GM19351 (cell line): ENCODE data around the gene DGCR2.
"Not testable (repeated sequence)": the region's sequence is repeated elsewhere in the genome, so short reads cannot be mapped to it uniquely, and the experiment has no call there.

Source experiments
- ATAC-seq: cut with Tn5 transposase; IDR thresholded peaks from one replicate; pipeline ENCODE4 v1.9.1; 2021; ENCODE audit warnings: mild to moderate bottlenecking, moderate library complexity; ENCODE audit not compliant: unreplicated experiment

DGCR2 gene

DNA sequence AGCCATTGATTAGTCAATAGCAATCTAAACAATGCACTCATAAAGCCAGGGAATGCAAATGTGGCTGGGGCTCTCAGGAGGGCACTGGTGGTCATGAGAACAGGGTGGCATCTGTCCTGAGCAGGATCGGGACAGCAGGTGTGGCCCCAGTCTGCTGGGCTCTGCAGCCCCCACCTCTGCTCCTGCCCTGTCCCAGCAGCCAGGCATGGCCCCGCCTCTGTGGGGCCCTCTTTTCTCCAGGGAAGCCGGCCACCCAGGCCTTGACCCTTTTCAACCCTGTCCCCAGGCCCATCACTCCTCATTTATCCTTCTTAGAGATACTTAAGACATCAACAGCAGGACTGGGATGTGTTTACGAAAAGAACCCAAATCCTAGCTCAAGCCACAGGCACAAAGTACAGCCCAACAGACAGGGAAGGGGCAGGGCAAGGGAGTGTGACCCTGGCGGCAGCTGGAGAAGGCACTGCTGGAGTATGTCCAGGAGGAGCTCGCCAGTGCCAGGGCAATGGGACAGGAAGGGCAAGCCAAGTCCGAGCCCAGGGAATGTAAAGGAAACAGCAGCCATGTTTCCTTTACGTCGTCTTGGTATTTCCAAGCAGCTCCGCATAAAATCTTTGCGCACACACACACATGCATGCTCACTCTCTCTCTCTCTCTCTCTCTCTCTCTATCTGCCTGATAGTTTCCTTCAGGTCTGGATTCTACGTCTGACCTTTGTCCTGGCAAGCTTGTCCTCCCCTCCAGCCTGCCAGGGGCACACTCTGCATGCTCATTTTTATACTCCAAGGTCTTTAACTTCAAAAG lies 59.9 kb downstream of the DGCR2 start:
- ATAC-seq, result no peak

DNA sequence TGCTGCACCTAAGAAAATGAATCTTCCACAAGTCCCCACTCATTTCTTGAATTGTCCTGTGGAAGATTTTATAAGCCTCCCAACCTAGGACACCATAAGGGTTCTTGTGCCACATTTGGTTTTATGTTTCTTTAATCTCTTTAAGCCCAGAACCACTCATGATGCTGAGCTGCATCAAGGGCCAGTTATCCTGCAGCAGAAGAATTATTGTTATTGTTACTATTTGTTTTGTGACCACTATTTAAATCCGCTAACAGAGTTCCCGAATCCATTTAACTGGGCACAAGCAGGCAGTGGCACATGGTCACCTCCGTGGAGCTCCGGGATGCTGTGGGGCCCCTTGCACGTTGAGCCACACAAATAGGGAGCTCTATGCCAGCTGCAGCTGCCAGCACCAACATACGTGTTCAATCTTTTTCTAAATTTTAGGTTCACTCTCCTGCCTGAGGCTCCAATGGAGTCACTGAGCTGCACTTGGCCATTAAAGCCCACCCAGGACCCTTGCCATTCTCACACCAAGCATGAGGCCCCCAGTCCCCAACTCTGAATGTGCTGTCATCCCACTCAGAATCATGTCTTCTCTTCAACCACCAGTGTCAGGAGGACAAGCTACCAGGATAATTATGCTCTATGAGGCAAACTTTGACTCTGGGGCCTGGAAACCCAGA lies 60.6 kb downstream of the DGCR2 start:
- ATAC-seq, result no peak

DNA sequence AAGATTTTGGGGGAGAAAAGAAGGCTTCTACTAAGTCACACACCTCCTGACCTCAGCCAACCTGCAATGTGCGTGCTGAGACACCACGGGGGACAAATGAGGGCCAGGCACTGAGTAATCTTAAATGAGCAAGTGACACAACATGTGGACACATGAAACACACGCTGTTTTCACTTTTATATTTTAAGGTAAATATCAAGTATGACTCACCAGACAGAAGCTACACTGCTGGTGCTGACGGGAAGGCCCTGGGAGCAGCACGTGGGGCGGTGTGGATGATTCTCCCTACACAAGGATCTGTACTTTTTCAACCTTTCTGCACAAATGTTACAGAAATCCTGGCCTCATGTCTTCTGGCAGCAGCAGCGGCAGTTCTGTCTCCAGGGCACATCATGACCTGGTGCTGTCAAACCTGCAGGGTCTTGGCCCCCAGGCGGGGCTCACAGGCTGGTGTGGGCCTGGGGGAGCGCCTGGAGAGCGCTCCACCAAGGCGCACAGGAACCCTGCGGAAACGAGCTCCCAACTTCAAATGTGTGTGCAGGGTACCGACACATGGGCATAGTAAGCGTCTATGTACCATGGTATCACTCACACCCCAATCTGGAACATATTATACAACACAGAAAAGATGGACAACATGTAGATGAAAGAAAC lies 61.7 kb downstream of the DGCR2 start:
- no peak for ATAC-seq

DNA sequence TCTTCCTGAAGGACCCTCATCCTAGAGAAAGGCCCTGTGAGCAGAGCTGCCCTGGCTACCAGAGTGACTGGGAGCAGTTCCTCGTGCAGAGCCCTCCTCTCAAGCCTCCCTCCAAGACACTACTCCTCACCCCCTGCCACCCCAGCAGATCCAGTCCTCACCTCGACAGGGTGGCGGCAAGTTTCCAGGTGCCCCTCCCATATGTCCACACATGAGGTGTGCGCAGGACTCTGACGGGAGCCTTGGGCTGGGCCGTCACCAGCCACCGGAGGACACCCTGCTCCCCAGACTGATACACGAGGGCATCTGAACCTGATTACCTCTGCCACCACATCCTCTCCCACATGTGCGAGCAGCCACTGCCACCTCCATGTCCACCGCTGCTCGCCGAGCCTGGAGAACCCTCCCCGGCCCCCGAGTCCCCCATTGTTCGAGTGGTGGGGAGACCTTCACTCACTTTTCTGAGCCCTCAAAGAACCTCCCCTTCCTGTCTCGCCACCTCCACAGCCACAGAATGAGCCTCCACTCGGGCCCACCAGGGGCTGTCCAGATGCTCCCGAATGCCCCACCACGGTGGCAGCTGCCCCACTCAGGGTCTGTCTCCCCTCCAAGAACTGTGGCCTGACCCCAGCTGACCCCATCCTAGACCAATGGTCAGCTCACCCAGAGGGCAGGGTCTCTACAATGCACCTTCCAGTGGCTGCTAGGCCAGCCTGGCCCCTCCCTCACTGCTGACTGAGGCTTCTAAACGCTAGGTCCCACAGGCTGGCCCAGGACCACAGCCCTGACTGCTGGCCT lies 62.5 kb downstream of the DGCR2 start:
- ATAC-seq, result no peak

DNA sequence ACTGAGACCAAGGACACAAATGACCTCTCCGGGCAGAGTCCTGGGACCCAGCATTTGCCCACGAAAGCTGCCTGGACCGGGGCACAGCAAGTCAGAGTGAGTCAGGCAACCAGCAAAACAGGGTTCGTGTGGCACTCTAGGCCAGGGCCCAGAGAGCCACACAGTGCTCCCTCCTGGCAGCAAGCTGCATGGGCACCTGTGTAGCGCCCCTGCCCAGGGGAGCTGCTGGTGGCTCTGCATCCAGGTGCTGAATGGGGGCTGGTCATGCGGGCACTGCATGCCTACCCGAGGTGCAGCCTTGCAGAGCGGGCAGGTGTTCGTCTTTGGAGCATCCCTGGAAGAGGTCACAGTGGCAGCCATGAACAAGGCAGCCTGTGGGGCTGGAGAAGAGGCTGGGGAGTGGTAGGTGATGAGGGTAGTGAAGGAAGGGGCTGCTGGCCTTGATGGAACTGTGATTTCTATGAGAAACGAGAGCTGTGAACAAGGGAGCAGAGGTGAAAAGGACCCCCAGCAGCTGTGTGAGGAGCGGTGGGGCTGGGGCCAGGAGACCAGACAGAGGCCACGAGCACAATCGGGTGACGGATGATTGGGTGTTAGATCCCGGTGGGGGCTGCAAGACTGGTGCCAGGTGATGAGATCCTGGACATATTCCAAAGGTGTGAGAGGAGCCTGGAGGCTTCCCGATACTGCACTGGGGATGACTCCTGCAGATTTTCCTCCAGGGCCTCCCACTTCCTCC lies 63.3 kb downstream of the DGCR2 start:
- no peak for ATAC-seq

DNA sequence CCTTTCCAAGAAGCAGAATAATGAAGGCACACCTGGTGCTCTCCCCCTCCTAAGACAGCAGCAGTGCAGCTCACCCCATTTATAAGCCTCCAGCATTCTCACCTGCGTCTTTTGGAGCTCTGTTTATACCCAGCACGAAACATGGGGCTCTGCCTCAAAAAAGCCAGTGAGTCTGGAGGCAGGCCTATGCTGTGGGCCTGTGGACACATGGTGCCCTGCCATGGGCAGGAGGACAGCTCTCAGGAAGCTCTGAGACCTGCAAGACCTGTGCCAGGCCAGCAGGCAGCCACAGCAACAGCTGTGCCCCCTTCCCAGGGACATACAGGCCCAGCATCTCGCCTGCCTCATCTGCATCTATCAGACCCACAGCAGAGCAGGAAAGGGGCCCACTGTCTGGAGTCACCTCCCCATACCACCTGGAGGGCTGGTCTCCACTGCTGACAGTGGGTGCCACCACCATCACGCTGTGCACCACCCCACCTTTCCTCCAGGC lies 64.2 kb downstream of the DGCR2 start:
- ATAC-seq, result no peak

DNA sequence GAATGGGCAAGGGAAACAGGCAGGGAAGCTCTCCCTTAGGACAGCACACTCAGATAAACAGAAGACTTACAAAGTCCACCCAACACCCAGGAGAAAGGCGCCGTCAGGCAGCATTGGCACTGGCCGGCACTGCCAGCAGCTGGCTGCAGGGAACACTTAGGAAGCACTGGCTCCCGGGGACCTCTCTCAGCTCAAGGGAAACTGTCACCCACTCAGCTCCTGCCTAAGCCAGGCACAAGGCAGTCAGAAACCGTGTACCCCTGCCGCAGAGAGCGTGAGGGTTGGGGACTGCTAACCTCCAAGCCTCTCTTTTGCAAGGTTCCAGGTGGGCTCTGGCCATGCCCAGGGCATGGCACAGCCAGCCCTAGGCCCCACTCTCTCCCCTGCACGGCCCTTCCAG lies 64.7 kb downstream of the DGCR2 start:
- no peak for ATAC-seq

DNA sequence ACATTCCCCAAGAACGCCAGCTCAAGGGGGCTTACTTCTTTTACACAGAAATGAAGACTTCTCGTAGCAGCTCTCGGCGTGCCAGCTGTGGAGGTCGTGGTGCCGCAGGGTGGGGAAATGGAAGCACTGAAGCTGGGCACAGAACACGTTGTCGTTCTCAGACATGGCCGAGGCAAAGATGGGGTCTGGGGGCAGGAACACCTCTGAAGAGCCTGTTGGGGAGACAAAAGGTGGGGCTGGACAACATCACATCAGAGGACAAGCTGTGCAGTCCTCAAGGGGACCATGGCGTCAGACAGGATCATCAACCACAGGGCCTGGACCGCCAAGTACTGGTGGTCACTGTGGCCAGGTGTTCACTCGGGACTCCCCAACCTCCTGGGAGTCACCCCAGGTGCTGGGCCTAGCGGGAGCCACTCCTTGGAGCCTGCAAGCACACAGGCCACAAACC lies 65.2 kb downstream of the DGCR2 start:
- no peak for ATAC-seq

DNA sequence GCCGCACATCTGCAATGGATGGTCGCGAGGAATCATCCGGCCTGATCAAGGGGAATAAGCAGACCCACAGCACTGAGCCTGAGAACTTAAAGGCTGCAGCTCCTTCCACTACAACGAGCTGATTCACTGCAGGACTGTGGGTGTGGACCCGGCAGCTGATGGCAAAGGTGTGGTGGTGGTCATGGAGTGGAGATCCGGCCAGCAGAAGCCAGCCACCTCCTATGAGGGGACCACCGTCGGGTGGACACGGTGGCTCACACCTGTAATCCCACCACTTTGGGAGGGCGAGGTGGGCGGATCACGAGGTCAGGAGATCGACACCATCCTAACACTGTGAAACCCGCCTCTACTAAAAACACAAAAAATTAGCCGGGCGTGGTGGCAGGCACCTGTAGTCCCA lies 66.4 kb downstream of the DGCR2 start:
- ATAC-seq, result no peak

DNA sequence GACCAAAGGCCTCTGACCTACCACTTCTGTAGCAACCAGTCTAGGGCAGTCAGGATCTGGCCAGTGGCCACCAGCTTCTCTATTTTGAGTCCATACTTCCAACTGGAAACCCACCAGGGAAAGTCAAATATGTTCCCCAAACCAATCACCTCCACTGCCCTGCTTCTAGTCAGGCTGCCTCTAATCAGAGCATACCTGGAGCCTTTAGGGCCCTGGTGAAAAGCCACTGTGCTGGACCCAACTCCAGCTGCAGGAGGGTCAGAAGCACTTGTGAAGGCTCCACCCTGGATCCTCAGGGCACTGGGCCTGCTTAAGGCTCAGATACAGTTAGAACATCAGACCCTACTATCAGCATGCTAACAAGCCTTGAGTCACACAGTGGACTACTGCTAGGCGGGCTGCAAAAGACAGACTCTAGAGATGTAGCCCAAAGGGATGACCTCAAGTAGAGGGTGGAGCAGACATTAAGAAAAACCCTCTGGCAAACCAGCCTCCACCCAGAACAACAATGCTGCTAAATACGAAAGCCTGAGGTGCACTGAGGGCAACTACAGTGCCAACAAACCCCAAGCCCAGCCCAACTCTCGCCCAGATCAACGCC lies 69.2 kb downstream of the DGCR2 start:
- no peak for ATAC-seq

DNA sequence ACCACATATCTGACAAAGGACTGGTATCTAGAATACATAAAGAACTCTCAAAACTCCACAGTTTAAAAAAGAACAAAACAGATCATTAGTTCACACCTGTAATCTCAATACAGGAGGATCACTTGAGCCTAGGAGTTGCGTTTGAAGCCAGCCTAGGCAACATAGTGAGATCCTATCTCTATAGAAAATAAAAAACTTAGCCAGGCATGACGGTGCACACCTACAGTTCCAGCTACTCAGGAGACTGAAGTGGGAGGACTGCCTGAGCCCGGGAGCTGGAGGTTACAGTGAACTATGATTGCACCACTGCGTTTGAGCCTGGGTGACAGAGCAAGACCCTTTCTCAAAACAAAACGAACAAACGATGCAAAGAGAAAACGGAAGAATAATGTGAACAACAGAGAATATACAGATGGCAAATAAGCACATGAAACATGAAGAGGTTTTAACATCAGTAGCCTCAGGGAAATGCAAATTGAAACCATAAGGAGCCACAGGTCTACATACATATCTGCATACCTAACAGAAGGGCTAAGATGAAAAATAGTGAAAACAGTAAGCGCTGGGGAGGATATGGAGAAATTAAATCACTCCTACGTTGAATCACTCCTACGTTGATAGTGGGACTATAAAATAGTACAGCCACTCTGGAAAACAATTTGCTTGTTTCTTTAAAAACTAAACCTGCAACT lies 70.7 kb downstream of the DGCR2 start:
- ATAC-seq, result no peak

DNA sequence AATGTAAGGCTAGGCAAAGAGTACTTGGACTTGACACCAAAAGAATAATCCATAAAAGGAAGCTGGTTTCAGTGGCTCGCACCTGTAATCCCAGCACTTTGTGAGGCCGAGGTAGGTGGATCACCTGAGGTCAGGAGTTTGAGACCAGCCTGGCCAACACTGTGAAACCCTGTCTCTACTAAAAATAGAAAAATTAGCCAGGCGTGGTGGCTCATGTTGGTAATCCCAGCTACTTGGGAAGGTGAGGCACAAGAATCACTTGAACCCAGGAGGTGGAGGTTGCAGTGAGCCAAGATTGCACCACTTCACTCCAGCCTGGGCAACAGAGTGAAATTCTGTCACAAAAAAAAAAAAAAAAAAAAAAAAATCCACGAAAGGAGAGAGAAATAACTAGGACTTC lies 71.4 kb downstream of the DGCR2 start:
- ATAC-seq, result not testable (repeated sequence)

DNA sequence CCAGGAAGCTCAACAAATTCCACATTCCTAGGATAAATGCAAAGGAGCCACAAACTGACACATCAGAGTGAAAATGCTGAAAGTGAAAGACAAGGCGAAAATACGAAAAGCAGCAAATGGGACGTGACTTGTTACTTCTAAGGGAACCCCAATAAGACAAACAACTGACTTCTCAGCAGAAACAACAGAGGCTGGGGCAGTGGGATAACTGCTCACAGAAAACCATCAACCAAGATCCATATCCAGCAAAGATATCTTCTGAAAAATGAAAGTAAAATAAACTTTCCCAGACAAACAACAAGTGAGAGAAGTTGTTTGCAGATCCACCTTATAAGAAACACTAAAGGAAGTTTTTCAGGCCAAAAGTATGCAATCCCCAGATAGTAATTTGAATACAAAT lies 72.1 kb downstream of the DGCR2 start:
- ATAC-seq, result no peak

DNA sequence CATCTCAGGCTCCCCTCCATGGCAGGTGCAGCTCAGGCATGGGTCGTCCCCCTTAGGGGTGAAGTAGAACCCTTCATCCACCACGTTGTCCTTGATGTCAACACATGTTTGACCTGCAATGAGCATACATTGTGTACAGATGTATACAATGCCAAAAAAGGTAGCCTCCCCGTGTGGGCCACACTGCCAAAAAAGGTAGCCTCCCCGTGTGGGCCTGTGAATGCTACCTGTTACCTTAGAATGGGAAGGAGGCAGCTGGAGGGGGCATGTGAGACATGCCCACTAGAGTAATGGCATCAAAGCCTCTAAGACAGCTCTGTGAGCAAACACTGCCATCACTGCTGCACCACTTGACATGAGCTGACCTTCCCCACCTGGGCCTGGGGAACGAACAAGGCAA lies 73.7 kb downstream of the DGCR2 start:
- no peak for ATAC-seq

DNA sequence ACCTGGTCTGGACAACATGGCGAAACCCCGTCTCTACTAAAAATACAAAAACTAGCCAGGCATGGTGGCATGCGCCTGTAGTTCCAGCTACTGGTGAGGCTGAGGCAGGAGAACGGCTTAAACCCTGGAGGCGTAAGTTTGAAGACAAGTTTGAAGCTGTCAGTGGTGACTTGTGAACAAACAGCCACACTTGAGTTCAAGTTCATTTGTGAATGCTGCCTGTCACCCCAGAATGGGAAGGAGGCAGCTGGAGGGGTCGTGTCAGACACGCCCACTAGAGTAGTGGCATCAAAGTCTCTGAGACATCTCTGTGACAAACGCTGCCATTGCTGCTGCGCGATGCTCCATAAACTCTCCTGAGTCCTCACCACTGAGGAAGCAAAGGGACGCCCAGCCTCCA lies 74.2 kb downstream of the DGCR2 start:
- ATAC-seq, result no peak

DNA sequence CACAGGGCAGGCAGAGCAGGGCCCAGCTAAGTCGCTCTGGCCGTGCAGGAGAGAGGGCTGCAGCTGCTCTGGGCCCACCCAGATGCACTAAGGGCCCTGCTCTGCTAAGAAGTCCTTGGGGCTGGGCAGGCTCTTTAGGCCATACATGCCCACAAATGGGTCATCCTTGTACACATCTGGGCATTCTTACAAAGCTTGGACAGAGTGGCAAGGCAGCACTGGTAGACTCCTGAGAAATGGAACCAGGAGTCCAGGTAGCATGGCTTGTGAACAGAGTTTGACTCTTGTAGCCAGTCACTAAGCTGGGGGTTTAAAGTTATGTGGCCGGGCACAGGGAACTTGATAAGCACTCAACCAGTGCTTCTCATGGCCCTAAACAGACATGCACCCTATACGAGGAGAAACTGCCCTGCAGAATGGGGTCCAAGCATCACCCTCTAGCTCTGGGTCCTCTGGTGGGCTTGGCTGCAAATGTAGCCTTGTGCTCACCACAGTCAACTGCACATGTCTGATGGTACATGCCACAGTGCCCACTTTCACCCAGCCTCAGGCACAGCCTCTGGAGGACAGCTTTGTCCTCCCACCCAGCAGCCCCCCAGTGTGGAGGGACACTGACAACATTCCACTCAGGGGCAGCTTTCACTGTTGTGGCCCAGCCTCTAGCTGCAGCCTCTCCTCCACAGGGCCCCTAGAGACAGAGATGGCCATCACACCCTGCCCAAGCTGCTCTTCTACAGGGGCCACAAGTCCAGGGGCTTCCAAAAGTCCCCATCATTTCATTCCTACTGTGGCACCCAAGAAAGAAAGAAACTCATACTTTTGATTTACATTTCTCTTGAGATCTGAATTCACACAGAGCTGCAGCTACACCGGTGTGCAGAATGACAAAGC lies 75.2 kb downstream of the DGCR2 start:
- no peak for ATAC-seq

DNA sequence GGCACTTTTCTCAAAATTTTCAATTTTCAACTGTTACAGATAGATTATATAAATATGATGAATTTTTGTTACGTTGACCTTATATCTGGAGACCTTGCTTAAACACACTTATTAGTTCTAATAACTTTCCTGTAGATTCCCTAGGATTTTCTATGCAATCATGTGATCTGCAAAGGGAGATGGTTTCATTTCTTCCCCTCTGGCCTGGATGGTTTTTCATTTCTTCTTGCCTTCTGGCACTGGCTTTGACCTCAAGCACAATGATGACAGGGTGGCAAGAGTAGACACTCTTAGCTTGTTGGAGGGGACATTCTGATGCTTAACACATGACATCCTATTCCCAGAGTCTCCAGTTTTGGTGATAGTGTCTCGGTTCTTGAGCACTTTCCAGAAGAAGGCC lies 75.9 kb downstream of the DGCR2 start:
- no peak for ATAC-seq

DNA sequence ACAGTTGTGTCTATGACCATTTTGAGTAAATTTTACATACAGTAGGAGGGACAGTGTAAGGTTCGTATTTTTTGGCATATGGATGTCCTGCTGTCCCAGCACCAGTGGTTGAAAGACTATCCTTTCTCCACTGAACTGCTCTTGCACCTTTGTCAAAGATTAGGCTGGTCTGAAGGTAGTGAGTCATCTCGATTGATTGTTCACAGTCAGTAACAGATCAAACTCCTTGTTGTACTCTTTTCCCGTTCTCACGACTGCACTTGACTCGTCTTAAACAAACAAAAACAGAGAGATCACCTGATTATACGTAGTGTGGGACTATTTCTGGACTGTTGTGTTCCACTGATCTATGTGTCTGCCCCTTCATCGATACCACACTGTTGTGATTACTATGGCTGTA lies 77.1 kb downstream of the DGCR2 start:
- no peak for ATAC-seq
